Neural cell (in vitro differentiated cells): ENCODE measurements around the gene PTPRN2. TPM values are rescaled to one million over a fixed set of nuclear protein-coding genes. Genes with fewer than 3 reads are reported as not detected.

Source experiments
- H2AFZ ChIP-seq: fragments of 200-600, 300-800 bp; sonication (generic), shearing (Covaris generic); 2 replicates; pipeline ENCODE4 v1.6.0; 2014; ENCODE audit warnings: low read depth, mild to moderate bottlenecking, antibody characterized with exemption, low read length, moderate library complexity
- H3F3A ChIP-seq: fragments of 200-600 bp; shearing (Covaris generic); 2 replicates; pipeline ENCODE4 v1.6.1; 2016; ENCODE audit warnings: mild to moderate bottlenecking, moderate library complexity, mixed read lengths, antibody characterized with exemption, low read length; ENCODE audit not compliant: insufficient read depth, poor library complexity, severe bottlenecking
- H3K27ac ChIP-seq: fragments of 200-600, 300-800 bp; sonication (generic), shearing (Covaris generic); 2 replicates; pipeline ENCODE4 v1.5.1; 2014; ENCODE audit warnings: mild to moderate bottlenecking, low read length, moderate library complexity
- H3K27me3 ChIP-seq: fragments of 300-800, 200-600 bp; sonication (generic), shearing (Covaris generic); 2 replicates; pipeline ENCODE4 v1.6.0; 2014; ENCODE audit warnings: mild to moderate bottlenecking, low read depth, low read length, moderate library complexity; ENCODE audit not compliant: insufficient read depth
- H3K36me3 ChIP-seq: fragments of 300-800, 200-600 bp; sonication (generic), shearing (Covaris generic); 2 replicates; pipeline ENCODE4 v1.5.1; 2014; ENCODE audit warnings: mild to moderate bottlenecking, antibody characterized with exemption, low read length, moderate library complexity; ENCODE audit not compliant: insufficient read depth
- H3K4me2 ChIP-seq: fragments of 300-800, 200-600 bp; sonication (generic), shearing (Covaris generic); 2 replicates; pipeline ENCODE4 v1.6.0; 2014; ENCODE audit warnings: mild to moderate bottlenecking, low read length
- H3K4me3 ChIP-seq: fragments of 300-800, 200-600 bp; sonication (generic), shearing (Covaris generic); 2 replicates; pipeline ENCODE4 v1.5.1; 2014; ENCODE audit warnings: mild to moderate bottlenecking, low read length, moderate library complexity
- H3K79me2 ChIP-seq: fragments of 200-600 bp; shearing (Covaris generic); replicated peaks from 2 replicates; pipeline ENCODE4 v1.6.0; 2014; ENCODE audit warnings: mild to moderate bottlenecking, low read length, moderate library complexity; ENCODE audit not compliant: insufficient read depth
- H3K9ac ChIP-seq: fragments of 300-800, 200-600 bp; sonication (generic), shearing (Covaris generic); 2 replicates; pipeline ENCODE4 v1.6.1; 2016; ENCODE audit warnings: mild to moderate bottlenecking, low read length, mixed read lengths
- H3K9me2 ChIP-seq: fragments of 200-600 bp; shearing (Covaris generic); 2 replicates; pipeline ENCODE4 v1.6.1; 2016; ENCODE audit warnings: mild to moderate bottlenecking, low read length, mixed read lengths; ENCODE audit not compliant: insufficient read depth
- H3K9me3 ChIP-seq: fragments of 200-600, 300-800 bp; sonication (generic), shearing (Covaris generic); 2 replicates; pipeline ENCODE4 v1.6.1; 2016; ENCODE audit warnings: mild to moderate bottlenecking, mixed run types, low read length, moderate library complexity, mixed read lengths
- H4K20me1 ChIP-seq: fragments of 200-600 bp; shearing (Covaris generic); 2 replicates; pipeline ENCODE4 v1.6.1; 2016; ENCODE audit warnings: mild to moderate bottlenecking, mixed run types; ENCODE audit not compliant: insufficient read depth
- CTCF ChIP-seq: fragments of 450-650 bp; IDR thresholded peaks from 2 replicates; pipeline ENCODE4 v1.5.1; 2014; ENCODE audit warnings: antibody characterized with exemption, mild to moderate bottlenecking, moderate library complexity; ENCODE audit not compliant: poor library complexity, severe bottlenecking
- EP300 ChIP-seq: fragments of 450-650 bp; conservative IDR thresholded peaks from 2 replicates; pipeline ENCODE4 v1.6.1; 2014; ENCODE audit warnings: antibody characterized with exemption, mild to moderate bottlenecking, moderate library complexity; ENCODE audit not compliant: poor library complexity, severe bottlenecking
- EZH2 ChIP-seq: fragments of 200-600, 300-800 bp; shearing (Covaris generic), sonication (generic); IDR thresholded peaks from 2 replicates; pipeline ENCODE4 v1.6.1; 2014; ENCODE audit warnings: antibody characterized with exemption, low read length, borderline replicate concordance, mild to moderate bottlenecking; ENCODE audit not compliant: insufficient read depth, poor library complexity, severe bottlenecking
- MXI1 ChIP-seq: fragments of 450-650 bp; conservative IDR thresholded peaks from 2 replicates; pipeline ENCODE4 v1.6.1; 2014; ENCODE audit warnings: antibody characterized with exemption, mild to moderate bottlenecking; ENCODE audit not compliant: poor library complexity, severe bottlenecking
- POLR2AphosphoS5 ChIP-seq: IDR thresholded peaks from 2 replicates; pipeline ENCODE4 v1.6.1; 2012
- RAD21 ChIP-seq: fragments of 450-650 bp; conservative IDR thresholded peaks from 2 replicates; pipeline ENCODE4 v1.6.1; 2014; ENCODE audit warnings: antibody characterized with exemption, mild to moderate bottlenecking, moderate library complexity
- REST ChIP-seq: IDR thresholded peaks from 2 replicates; pipeline ENCODE4 v1.6.1; 2012; ENCODE audit warnings: borderline replicate concordance
- SMC3 ChIP-seq: fragments of 450-650 bp; conservative IDR thresholded peaks from 2 replicates; pipeline ENCODE4 v1.6.1; 2014; ENCODE audit warnings: antibody characterized with exemption, mild to moderate bottlenecking, moderate library complexity; ENCODE audit not compliant: poor library complexity
- TAF1 ChIP-seq: IDR thresholded peaks from 2 replicates; pipeline ENCODE4 v1.6.1; 2012; ENCODE audit warnings: low read depth
- polyA plus RNA-seq: library from polyadenylated mRNA; depleted of rRNA; stranded (reverse); fragments of >200 nt; gene quantifications from 2 replicates; pipeline ENCODE4 v1.2.3, GENCODE V29; 2014

PTPRN2 gene
- polyA plus RNA-seq, 1 donor from 2014 or later, result 31.0 TPM

- Histone ChIP-seq H3F3A (no peaks in the 10 kb centered on the region), H3K36me3 (no peaks in the 10 kb centered on the region), H3K9me3 (peaks cover 15% of the 10 kb centered on the region), H3K27me3 (no peaks in the 10 kb centered on the region), H3K4me2 (no peak overlapping the region), H2AFZ (no peak overlapping the region), H3K4me3 (no peak overlapping the region), H3K79me2 (no peaks in the 10 kb centered on the region), H4K20me1 (no peaks in the 10 kb centered on the region), H3K27ac (no peak overlapping the region), H3K9me2 (no peaks in the 10 kb centered on the region), H3K9ac (no peak overlapping the region)
- TF ChIP-seq MXI1 (no peak), POLR2AphosphoS5 (no peak), SMC3 (no peak), REST (no peak), TAF1 (no peak), EP300 (no peak), RAD21 (no peak), CTCF (no peak), EZH2 (no peak)
Measured at GRCh38 chr7:158145370-158145769, 442.3 kb downstream of the PTPRN2 start.

GRCh38 chr7:158143196-158144120, 444.2 kb downstream of the PTPRN2 start:
- H3K9me3 ChIP-seq, result peaks cover 12% of the 10 kb centered on the region

More at GRCh38 chr7:158143196-158144120, 444.2 kb downstream of the PTPRN2 start:
- no peaks in the 10 kb centered on the region for H3K9me2 ChIP-seq
- TF ChIP-seq MXI1, result no peak
- no peak for TF ChIP-seq TAF1
- no peak for TF ChIP-seq RAD21
- TF ChIP-seq CTCF, result no peak
- no peak for TF ChIP-seq POLR2AphosphoS5
- no peak for TF ChIP-seq EP300
- TF ChIP-seq REST, result no peak
- no peak for TF ChIP-seq SMC3
- no peak for TF ChIP-seq EZH2
- H3K4me2 ChIP-seq, result no peak overlapping the region
- no peaks in the 10 kb centered on the region for H3F3A ChIP-seq
- no peak overlapping the region for H3K4me3 ChIP-seq
- no peaks in the 10 kb centered on the region for H3K36me3 ChIP-seq
- H3K79me2 ChIP-seq, result no peaks in the 10 kb centered on the region
- H2AFZ ChIP-seq, result no peak overlapping the region
- H4K20me1 ChIP-seq, result no peaks in the 10 kb centered on the region
- no peak overlapping the region for H3K27ac ChIP-seq
- no peaks in the 10 kb centered on the region for H3K27me3 ChIP-seq
- no peak overlapping the region for H3K9ac ChIP-seq
